A673 (cell line): Measurements from ENCODE around the gene CCDC141. TPM values are rescaled to one million over a fixed set of nuclear protein-coding genes. Genes with fewer than 3 reads are reported as not detected.
A peak's percentile ranks its signal among the peaks of the same experiment; 100 is the strongest.

Experiments
- BruUV-seq: library from RNA; stranded (reverse); fragments of 400-500 nt; replicated peaks from 2 replicates; lab custom pipeline; 2021; lab: Mats Ljungman, UMichigan
- CTCF ChIA-PET: fragments of 300-600 bp; sonication (Branson Sonifier 250); formaldehyde crosslinking; loops from one replicate; lab custom pipeline; 2022; ENCODE audit warnings: antibody characterized with exemption; lab: Charles Lee
- POLR2A ChIA-PET: fragments of 300-600 bp; sonication (Branson Sonifier 250); formaldehyde crosslinking; loops from one replicate; lab custom pipeline; 2022; ENCODE audit warnings: antibody characterized with exemption; ENCODE audit not compliant: low non-redundant PET; lab: Charles Lee
- DNase-seq: peaks from one replicate; pipeline ENCODE4 v3.0.0-alpha.2; 2015; ENCODE audit warnings: low spot score
- H3K27ac ChIP-seq: fragments of 200-600 bp; sonication (generic); 2 replicates; pipeline ENCODE4 v1.5.1; 2016; ENCODE audit warnings: mixed run types, low read depth, mild to moderate bottlenecking, mixed read lengths, antibody characterized with exemption, low read length; ENCODE audit not compliant: poor library complexity, severe bottlenecking
- H3K27me3 ChIP-seq: fragments of 200-600 bp; sonication (generic); replicated peaks from 2 replicates; pipeline ENCODE4 v1.6.1; 2017; ENCODE audit warnings: mixed run types, low read depth, mild to moderate bottlenecking, mixed read lengths, antibody characterized with exemption, low read length; ENCODE audit not compliant: insufficient read depth, poor library complexity
- H3K36me3 ChIP-seq: fragments of 200-600 bp; sonication (generic); 2 replicates; pipeline ENCODE4 v1.6.1; 2016; ENCODE audit warnings: mixed run types, mild to moderate bottlenecking, mixed read lengths, antibody characterized with exemption, low read length; ENCODE audit not compliant: insufficient read depth, poor library complexity, severe bottlenecking
- H3K4me1 ChIP-seq: fragments of 200-600 bp; sonication (generic); 2 replicates; pipeline ENCODE4 v1.6.1; 2017; ENCODE audit warnings: mixed run types, mild to moderate bottlenecking, mixed read lengths, antibody characterized with exemption, low read length; ENCODE audit not compliant: insufficient read depth, poor library complexity, severe bottlenecking
- H3K4me3 ChIP-seq: fragments of 200-600 bp; sonication (generic); 2 replicates; pipeline ENCODE4 v1.5.1; 2016; ENCODE audit warnings: low read depth, mixed run types, mild to moderate bottlenecking, mixed read lengths, low read length; ENCODE audit not compliant: poor library complexity, severe bottlenecking
- H3K9me3 ChIP-seq: fragments of 200-600 bp; sonication (generic); 2 replicates; pipeline ENCODE4 v1.6.1; 2016; ENCODE audit warnings: mixed run types, low read depth, mild to moderate bottlenecking, mixed read lengths, antibody characterized with exemption, low read length; ENCODE audit not compliant: poor library complexity, severe bottlenecking
- EZH2 ChIP-seq: fragments of 200-600 bp; sonication (generic); IDR thresholded peaks from 2 replicates; pipeline ENCODE4 v1.6.1; 2017; ENCODE audit warnings: borderline replicate concordance, low read depth, mild to moderate bottlenecking, mixed read lengths, antibody characterized with exemption, low read length; ENCODE audit not compliant: poor library complexity, severe bottlenecking
- intact Hi-C: fragments of 100-400 bp; cut with micrococcal nuclease; formaldehyde crosslinking; loops from one replicate; pipeline ENCODE4 v1.10.0; 2022; ENCODE audit not compliant: unreplicated experiment
- total RNA-seq: library from RNA; stranded (reverse); gene quantifications from 2 replicates; pipeline ENCODE4 v1.2.3, GENCODE V29; 2021
- TF ChIP-seq, protein P1 (sequence below): fragments of 300-800, 200-600 bp; sonication (generic); conservative IDR thresholded peaks from 2 replicates; pipeline ENCODE4 v1.5.1; 2017; ENCODE audit warnings: low read depth, mild to moderate bottlenecking, antibody characterized with exemption, low read length, moderate library complexity, mixed read lengths

Gene CCDC141
- total RNA-seq, 1 experiment from 2014 or later = not detected

DNA sequence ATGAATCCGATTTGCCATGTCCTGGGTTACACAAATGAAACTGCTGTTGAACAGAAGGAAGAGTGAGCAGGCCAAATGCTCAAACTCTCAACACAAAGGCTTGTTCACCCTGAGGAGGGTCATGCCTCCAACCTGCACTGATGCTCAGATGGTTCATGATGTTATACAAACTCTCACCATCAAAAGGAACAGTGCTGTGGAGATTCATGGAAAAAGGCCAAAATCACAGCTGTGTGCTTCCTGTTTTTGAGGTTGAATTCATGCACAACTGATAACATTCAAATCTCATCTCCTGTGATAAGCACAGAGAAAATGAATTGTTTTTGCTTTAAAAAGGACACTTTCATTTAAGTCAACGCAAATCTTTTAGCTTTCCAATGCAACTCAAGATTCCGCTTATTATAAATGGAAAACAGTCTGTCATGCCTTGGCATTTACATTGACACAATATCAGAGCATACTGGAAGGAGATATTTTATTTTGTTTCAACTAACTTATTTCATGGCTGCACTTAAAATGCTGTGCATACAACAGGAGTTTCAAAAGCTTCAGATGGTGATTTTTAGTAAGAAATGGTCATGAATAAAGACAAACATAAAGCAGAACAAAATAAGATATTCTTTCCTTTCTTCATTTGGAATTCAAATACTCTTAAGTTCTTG lies 220.5 kb downstream of the CCDC141 start:
- intact Hi-C loops = no loop called here
- Histone ChIP-seq H3K27me3 (no peaks in the 10 kb centered on the region), H3K36me3 (no peaks in the 10 kb centered on the region), H3K4me3 (no peak overlapping the region), H3K27ac (no peak overlapping the region), H3K4me1 (no peaks in the 10 kb centered on the region), H3K9me3 (no peaks in the 10 kb centered on the region)
- ChIA-PET CTCF (no interaction called here), POLR2A (no interaction called here)
- TF ChIP-seq, protein P1, sequence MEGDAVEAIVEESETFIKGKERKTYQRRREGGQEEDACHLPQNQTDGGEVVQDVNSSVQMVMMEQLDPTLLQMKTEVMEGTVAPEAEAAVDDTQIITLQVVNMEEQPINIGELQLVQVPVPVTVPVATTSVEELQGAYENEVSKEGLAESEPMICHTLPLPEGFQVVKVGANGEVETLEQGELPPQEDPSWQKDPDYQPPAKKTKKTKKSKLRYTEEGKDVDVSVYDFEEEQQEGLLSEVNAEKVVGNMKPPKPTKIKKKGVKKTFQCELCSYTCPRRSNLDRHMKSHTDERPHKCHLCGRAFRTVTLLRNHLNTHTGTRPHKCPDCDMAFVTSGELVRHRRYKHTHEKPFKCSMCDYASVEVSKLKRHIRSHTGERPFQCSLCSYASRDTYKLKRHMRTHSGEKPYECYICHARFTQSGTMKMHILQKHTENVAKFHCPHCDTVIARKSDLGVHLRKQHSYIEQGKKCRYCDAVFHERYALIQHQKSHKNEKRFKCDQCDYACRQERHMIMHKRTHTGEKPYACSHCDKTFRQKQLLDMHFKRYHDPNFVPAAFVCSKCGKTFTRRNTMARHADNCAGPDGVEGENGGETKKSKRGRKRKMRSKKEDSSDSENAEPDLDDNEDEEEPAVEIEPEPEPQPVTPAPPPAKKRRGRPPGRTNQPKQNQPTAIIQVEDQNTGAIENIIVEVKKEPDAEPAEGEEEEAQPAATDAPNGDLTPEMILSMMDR = no peak
- no peak for TF ChIP-seq EZH2
- DNase-seq = peak; percentile 22
- no TSS peak for BruUV-seq

DNA sequence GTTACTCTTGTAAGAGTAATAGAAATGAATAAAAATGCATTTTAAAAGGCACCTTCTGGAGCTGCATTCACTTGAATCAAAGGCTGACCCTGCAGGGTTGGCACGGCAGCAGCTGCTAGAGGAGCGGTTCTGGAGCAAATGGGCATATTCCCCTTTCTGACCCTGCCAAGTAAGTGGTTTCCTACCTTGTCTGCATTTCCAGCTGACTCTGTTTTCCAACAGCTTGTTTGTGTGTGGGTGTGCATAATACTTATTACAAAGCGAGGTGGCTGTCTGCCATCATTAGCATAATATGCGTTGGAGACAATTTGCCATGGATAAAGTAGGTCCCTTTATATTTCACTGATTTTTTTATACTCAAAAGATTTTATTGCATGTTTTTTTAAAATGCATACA lies 221.5 kb downstream of the CCDC141 start:
- no peaks in the 10 kb centered on the region for H3K36me3 ChIP-seq
- BruUV-seq = no TSS peak
- no peaks in the 10 kb centered on the region for H3K27me3 ChIP-seq
- no peak for DNase-seq
- ChIA-PET POLR2A (no interaction called here), CTCF (no interaction called here)
- no peak overlapping the region for H3K4me3 ChIP-seq
- H3K4me1 ChIP-seq = no peaks in the 10 kb centered on the region
- no peaks in the 10 kb centered on the region for H3K9me3 ChIP-seq
- TF ChIP-seq, protein P1 = no peak
- no peak for TF ChIP-seq EZH2
- intact Hi-C loops = no loop called here
- H3K27ac ChIP-seq = no peak overlapping the region

DNA sequence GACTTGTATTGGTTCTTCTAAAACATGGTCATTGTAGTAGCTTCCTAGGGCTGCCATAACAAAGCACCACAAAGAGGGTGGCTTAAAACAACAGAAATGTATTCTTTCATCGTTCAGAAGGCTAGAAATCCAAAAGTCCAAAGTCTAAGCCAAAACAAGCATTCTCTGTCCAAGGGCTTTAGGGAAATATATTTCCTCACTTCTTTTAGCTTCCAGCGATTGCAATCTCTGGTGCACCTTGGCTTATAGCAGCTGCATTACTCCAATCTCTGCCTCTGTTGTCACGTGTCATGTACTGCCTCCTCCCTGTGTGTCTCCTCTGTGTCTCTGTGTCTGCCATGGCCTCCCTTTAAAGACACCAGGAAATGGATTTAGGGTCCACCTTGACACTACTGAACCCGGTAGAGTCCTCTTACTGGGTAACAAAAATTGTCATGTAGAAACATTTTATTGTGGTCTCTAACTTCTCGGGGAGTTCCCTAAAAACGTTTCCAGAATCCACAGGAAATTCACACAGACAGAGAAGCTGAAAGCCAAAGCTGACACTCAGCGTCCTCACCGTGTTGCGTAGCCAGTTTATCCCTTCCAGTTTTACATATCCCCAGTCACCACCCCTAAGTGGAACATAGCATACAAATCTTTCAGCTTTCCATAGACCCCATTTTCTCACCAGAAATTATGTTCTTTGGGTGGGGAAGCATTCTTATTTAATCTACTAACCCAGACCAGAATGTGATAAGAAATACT lies 222.0 kb downstream of the CCDC141 start:
- Histone ChIP-seq H3K27me3 (no peaks in the 10 kb centered on the region), H3K36me3 (no peaks in the 10 kb centered on the region), H3K27ac (no peak overlapping the region), H3K9me3 (no peaks in the 10 kb centered on the region), H3K4me1 (no peaks in the 10 kb centered on the region), H3K4me3 (no peak overlapping the region)
- TF ChIP-seq, protein P1 = no peak
- TF ChIP-seq EZH2 = no peak
- no TSS peak for BruUV-seq
- intact Hi-C loops = no loop called here
- ChIA-PET POLR2A (no interaction called here), CTCF (no interaction called here)
- DNase-seq = no peak
